HG03520 (cell line): ENCODE results near the gene CLCN4.

Experiments
- ATAC-seq: cut with Tn5 transposase; IDR thresholded peaks from one replicate; pipeline ENCODE4 v1.9.1; 2021; ENCODE audit warnings: mild to moderate bottlenecking, moderate library complexity; ENCODE audit not compliant: unreplicated experiment

The CLCN4 gene

GRCh38 chrX:10166248-10166716 is 9.5 kb downstream of the CLCN4 start:
- no peak for ATAC-seq

GRCh38 chrX:10166731-10167151 is 10.0 kb downstream of the CLCN4 start:
- ATAC-seq = no peak

- peak; percentile 75 for ATAC-seq
Observed at GRCh38 chrX:10167573-10167972, 10.8 kb downstream of the CLCN4 start.

- ATAC-seq = no peak
Observed at GRCh38 chrX:10168226-10168625, 11.5 kb downstream of the CLCN4 start.

- no peak for ATAC-seq
Observed at GRCh38 chrX:10169175-10169574, 12.4 kb downstream of the CLCN4 start.

GRCh38 chrX:10171249-10171648 is 14.5 kb downstream of the CLCN4 start:
- ATAC-seq = no peak

GRCh38 chrX:10172877-10173276 is 16.1 kb downstream of the CLCN4 start:
- no peak for ATAC-seq

- ATAC-seq = no peak
Observed at GRCh38 chrX:10173331-10173900, 16.6 kb downstream of the CLCN4 start.

GRCh38 chrX:10174051-10174450 is 17.3 kb downstream of the CLCN4 start:
- no peak for ATAC-seq

GRCh38 chrX:10174810-10175209 is 18.0 kb downstream of the CLCN4 start:
- ATAC-seq = no peak

GRCh38 chrX:10175319-10175871 is 18.6 kb downstream of the CLCN4 start:
- no peak for ATAC-seq

- no peak for ATAC-seq
Observed at GRCh38 chrX:10176121-10177003, 19.6 kb downstream of the CLCN4 start.

- ATAC-seq = no peak
Observed at GRCh38 chrX:10177004-10177396, 20.2 kb downstream of the CLCN4 start.

- no peak for ATAC-seq
Observed at GRCh38 chrX:10177601-10178000, 20.8 kb downstream of the CLCN4 start.

GRCh38 chrX:10178866-10179463 is 22.2 kb downstream of the CLCN4 start:
- no peak for ATAC-seq

GRCh38 chrX:10183760-10184159 is 27.0 kb downstream of the CLCN4 start:
- no peak for ATAC-seq

- no peak for ATAC-seq
Observed at GRCh38 chrX:10184411-10184810, 27.6 kb downstream of the CLCN4 start.

GRCh38 chrX:10186355-10186754 is 29.6 kb downstream of the CLCN4 start:
- ATAC-seq = no peak

- ATAC-seq = no peak
Observed at GRCh38 chrX:10187421-10187820, 30.6 kb downstream of the CLCN4 start.

- ATAC-seq = peak; percentile 87
Observed at GRCh38 chrX:10189317-10190268, 32.8 kb downstream of the CLCN4 start.
